Testis (tissue), 3 donors: Measurements from ENCODE around the gene CYTH4. TPM values are rescaled to one million over a fixed set of nuclear protein-coding genes. Genes with fewer than 3 reads are reported as not detected.
"Not testable (repeated sequence)": the region's sequence is repeated elsewhere in the genome, so short reads cannot be mapped to it uniquely, and the experiment has no call there.

ENCODE experiments used
- DNase-seq: peaks from one replicate; pipeline ENCODE4 v3.0.0-alpha.2; 2019
- H3K27ac ChIP-seq, 2 donors: fragments of 200-600 bp; sonication (generic); one replicate each; pipeline ENCODE4 v1.5.1; 2019
- H3K27me3 ChIP-seq: fragments of 200-600 bp; sonication (generic); one replicate; pipeline ENCODE4 v1.5.1; 2019
- H3K36me3 ChIP-seq: fragments of 200-600 bp; sonication (generic); one replicate; pipeline ENCODE4 v1.5.1; 2017; ENCODE audit warnings: low read depth; ENCODE audit errors: missing control alignments
- H3K4me1 ChIP-seq: fragments of 200-600 bp; sonication (generic); one replicate; pipeline ENCODE4 v1.5.1; 2019
- H3K4me3 ChIP-seq, 2 donors: fragments of 200-600 bp; sonication (generic); one replicate each; pipeline ENCODE4 v1.5.1; 2017 to 2019
- H3K9me3 ChIP-seq: fragments of 200-600 bp; sonication (generic); one replicate; pipeline ENCODE4 v1.5.1; 2017
- POLR2A ChIP-seq: fragments of 450-650 bp; IDR thresholded peaks from one replicate; pipeline ENCODE4 v1.6.1; 2017; ENCODE audit warnings: antibody characterized with exemption, mild to moderate bottlenecking, moderate library complexity
- WGBS, 2 donors: methylation state at CpG; one replicate each; pipeline ENCODE4 v1.1.5; 2018; 5-methylcytosine and 5-hydroxymethylcytosine counted together
- intact Hi-C: fragments of 100-400 bp; cut with DNase I; formaldehyde crosslinking; loops from one replicate; pipeline ENCODE4 v1.15.1; 2023; ENCODE audit warnings: low total_unique reads
- polyA plus RNA-seq: library from polyadenylated mRNA; stranded (reverse); fragments of 350-450 nt; fragmentation: Illumina TruSeq; extraction: RNeasy Lipid Tissue Mini Kit (QIAGEN cat#74804); gene quantifications from one replicate; pipeline ENCODE4 v1.2.3, GENCODE V29; 2014; ENCODE audit warnings: low read depth, low replicate concordance; ENCODE audit not compliant: insufficient read depth
- total RNA-seq, 2 donors: library from RNA; depleted of rRNA; stranded (reverse); fragments of >200 nt; gene quantifications; one replicate each; pipeline ENCODE4 v1.2.3, GENCODE V29; 2016
- TF ChIP-seq, protein P1 (sequence below), 3 experiments: fragments of 450-650 bp in 2 of 3; fragments of 200-600 bp in 1 of 3; sonication (generic) in 1 of 3; IDR thresholded peaks; one replicate each; pipeline ENCODE4 v1.5.1; 2016 to 2019; ENCODE audit warnings: antibody characterized with exemption in 3 of 3, mild to moderate bottlenecking in 2 of 3, moderate library complexity in 1 of 3

Gene CYTH4
- total and polyA plus RNA-seq, 3 donors from 2014 or later = 2.7 to 7.2 (median 6.8) TPM

- Histone ChIP-seq H3K4me1 (no peaks in the 10 kb centered on the region), H3K36me3 (no peaks in the 10 kb centered on the region), H3K27ac (no peak overlapping the region), H3K4me3 (no peak overlapping the region), H3K9me3 (no peaks in the 10 kb centered on the region), H3K27me3 (no peaks in the 10 kb centered on the region)
- intact Hi-C loops = no loop called here
- DNase-seq = no peak
- no peak for TF ChIP-seq POLR2A
- TF ChIP-seq, protein P1, sequence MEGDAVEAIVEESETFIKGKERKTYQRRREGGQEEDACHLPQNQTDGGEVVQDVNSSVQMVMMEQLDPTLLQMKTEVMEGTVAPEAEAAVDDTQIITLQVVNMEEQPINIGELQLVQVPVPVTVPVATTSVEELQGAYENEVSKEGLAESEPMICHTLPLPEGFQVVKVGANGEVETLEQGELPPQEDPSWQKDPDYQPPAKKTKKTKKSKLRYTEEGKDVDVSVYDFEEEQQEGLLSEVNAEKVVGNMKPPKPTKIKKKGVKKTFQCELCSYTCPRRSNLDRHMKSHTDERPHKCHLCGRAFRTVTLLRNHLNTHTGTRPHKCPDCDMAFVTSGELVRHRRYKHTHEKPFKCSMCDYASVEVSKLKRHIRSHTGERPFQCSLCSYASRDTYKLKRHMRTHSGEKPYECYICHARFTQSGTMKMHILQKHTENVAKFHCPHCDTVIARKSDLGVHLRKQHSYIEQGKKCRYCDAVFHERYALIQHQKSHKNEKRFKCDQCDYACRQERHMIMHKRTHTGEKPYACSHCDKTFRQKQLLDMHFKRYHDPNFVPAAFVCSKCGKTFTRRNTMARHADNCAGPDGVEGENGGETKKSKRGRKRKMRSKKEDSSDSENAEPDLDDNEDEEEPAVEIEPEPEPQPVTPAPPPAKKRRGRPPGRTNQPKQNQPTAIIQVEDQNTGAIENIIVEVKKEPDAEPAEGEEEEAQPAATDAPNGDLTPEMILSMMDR (IDR thresholded peaks at IDR 0.05) = no peak
- 84 to 86% methylated on average over 12 of the region's 12 CpGs for WGBS, 2 donors
These were observed 32.3 kb upstream of the CYTH4 start for GRCh38 chr22:37249986-37250385.

GRCh38 chr22:37251836-37252235, 30.5 kb upstream of the CYTH4 start:
- 89 to 90% methylated on average over 8 of the region's 8 CpGs for WGBS, 2 donors
- intact Hi-C loops, H3K4me1 ChIP-seq, H3K36me3 ChIP-seq, H3K9me3 ChIP-seq, H3K27me3 ChIP-seq, H3K4me3 ChIP-seq, H3K27ac ChIP-seq, DNase-seq: not testable (repeated sequence)

- H3K27me3 ChIP-seq = no peaks in the 10 kb centered on the region
- 56 to 63% methylated on average over 7 of the region's 7 CpGs for WGBS, 2 donors
- TF ChIP-seq POLR2A = no peak
- TF ChIP-seq, protein P1 (IDR thresholded peaks at IDR 0.05) = no peak
These were observed 29.1 kb upstream of the CYTH4 start for GRCh38 chr22:37253126-37253660.

GRCh38 chr22:37254209-37254866, 28.0 kb upstream of the CYTH4 start:
- Histone ChIP-seq H3K27ac (no peak overlapping the region), H3K4me1 (no peaks in the 10 kb centered on the region), H3K4me3 (no peak overlapping the region), H3K9me3 (no peaks in the 10 kb centered on the region), H3K36me3 (no peaks in the 10 kb centered on the region), H3K27me3 (no peaks in the 10 kb centered on the region)
- TF ChIP-seq, protein P1 (IDR thresholded peaks at IDR 0.05) = no peak
- no peak for TF ChIP-seq POLR2A
- WGBS, 2 donors = 90 to 96% methylated on average over 5 of the region's 5 CpGs
- intact Hi-C loops = no loop called here
- no peak for DNase-seq

More at GRCh38 chr22:37253126-37253660, 29.1 kb upstream of the CYTH4 start:
- no peak overlapping the region for H3K27ac ChIP-seq
- H3K9me3 ChIP-seq = no peaks in the 10 kb centered on the region
- H3K36me3 ChIP-seq = no peaks in the 10 kb centered on the region
- H3K4me3 ChIP-seq = no peak overlapping the region
- no peaks in the 10 kb centered on the region for H3K4me1 ChIP-seq
- intact Hi-C loops = no loop called here
- no peak for DNase-seq

GRCh38 chr22:37254867-37255233, 27.5 kb upstream of the CYTH4 start:
- Histone ChIP-seq H3K9me3 (no peaks in the 10 kb centered on the region), H3K27me3 (no peaks in the 10 kb centered on the region), H3K4me1 (no peaks in the 10 kb centered on the region), H3K36me3 (no peaks in the 10 kb centered on the region), H3K27ac (no peak overlapping the region), H3K4me3 (no peak overlapping the region)
- intact Hi-C loops = no loop called here
- TF ChIP-seq POLR2A = no peak
- TF ChIP-seq, protein P1 (IDR thresholded peaks at IDR 0.05) = no peak
- WGBS, 2 donors = 67 to 73% methylated on average over 5 of the region's 5 CpGs
- DNase-seq = no peak
